Measurements from ENCODE around the gene PLEKHM3.

- no peak for TF ChIP-seq CTCF (IDR thresholded peaks at IDR 0.05 in 4 of 5, conservative IDR thresholded peaks at IDR 0.05 in 1 of 5)
- no peak for TF ChIP-seq POLR2A (IDR thresholded peaks at IDR 0.05)
These were observed 185.2 kb downstream of the PLEKHM3 start for GRCh38 chr2:207840101-207840500.

Data from gastrocnemius medialis (tissue), 4 donors.